HG02981 (cell line): ENCODE results near the gene MRTFB.
A peak's percentile ranks its signal among the peaks of the same experiment; 100 is the strongest.

ENCODE experiments used
- ATAC-seq: cut with Tn5 transposase; IDR thresholded peaks from one replicate; pipeline ENCODE4 v1.9.1; 2021; ENCODE audit warnings: mild to moderate bottlenecking, moderate library complexity; ENCODE audit not compliant: unreplicated experiment

MRTFB gene

DNA sequence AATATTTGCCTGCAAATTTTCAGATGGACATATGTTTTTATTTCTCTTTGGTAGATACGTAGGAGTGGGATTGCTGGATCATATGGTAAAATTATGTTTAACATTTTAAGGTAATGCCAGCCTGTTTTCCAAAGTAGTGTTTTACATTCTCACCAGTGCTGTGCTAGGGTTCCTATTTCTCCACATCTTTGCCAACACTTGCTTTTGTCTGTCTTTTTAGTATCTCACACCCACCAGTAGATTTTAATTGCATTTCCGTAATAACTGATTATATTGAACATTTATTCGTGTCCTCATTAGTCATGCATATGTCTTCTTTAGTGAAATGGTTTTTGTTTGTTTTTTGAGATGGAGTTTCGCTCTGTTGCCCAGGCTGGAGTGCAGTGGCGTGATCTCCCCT lies 58.4 kb downstream of the MRTFB start:
- ATAC-seq: no peak

- peak; percentile 15 for ATAC-seq
Observed at GRCh38 chr16:14131774-14132695, 60.9 kb downstream of the MRTFB start.

GRCh38 chr16:14132696-14133048 lies 61.6 kb downstream of the MRTFB start:
- ATAC-seq: peak; percentile 90

DNA sequence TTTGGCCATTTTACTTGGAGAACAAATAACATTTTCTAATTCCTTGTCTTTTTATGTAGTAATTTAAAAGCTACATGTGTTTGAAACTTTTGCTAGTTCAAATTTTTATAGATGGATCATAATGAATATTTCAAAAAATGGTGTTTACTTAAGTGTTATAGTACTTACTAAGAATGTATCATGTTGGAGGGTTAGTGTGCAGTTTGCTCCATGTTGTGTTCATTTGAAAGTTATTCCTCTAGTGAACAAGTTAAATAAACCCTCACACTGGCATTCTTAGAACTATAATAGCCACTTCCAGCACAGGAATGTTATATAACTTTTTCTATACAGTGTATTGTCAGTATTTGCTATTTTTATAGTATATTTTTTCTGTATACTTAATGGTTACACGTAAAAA lies 62.8 kb downstream of the MRTFB start:
- no peak for ATAC-seq

DNA sequence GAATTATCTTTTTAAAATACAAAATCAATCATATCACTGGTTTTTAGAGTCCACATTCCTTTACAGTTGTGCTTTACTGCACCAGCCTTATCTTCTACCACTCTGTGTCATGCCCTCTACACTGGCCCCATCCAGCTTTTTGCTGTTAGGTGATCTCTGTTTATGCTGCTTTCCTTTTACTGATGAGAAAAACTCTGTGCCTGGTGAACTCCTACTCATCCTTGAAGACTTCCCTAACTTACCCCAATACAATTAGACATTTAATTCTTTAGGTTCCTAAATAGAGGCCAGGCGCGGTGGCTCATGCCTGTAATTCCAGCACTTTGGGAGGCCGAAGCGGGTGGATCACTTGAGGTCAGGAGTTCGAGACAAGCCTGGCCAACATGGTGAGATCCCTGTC lies 64.6 kb downstream of the MRTFB start:
- no peak for ATAC-seq

GRCh38 chr16:14139872-14140271 lies 68.8 kb downstream of the MRTFB start:
- ATAC-seq: no peak

DNA sequence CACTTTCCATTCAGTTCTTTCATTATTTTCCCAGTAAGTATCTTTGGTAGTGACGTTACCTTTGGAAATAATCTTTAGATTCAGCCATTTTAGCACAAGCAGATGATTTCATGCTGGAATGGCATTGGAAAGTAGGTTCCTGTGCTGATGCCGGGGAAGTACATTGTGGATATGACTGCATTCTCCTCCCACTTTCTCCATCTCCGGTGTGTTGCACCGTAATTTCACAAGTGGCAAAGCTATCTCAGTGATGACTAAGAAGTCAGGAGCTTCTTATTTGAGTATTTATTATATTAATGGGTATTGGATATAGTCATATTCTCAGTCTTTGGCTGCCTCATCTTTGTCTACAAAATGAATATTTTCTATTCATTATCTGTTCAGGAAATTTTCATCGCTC lies 69.8 kb downstream of the MRTFB start:
- ATAC-seq: no peak

GRCh38 chr16:14146445-14146844 lies 75.3 kb downstream of the MRTFB start:
- no peak for ATAC-seq

DNA sequence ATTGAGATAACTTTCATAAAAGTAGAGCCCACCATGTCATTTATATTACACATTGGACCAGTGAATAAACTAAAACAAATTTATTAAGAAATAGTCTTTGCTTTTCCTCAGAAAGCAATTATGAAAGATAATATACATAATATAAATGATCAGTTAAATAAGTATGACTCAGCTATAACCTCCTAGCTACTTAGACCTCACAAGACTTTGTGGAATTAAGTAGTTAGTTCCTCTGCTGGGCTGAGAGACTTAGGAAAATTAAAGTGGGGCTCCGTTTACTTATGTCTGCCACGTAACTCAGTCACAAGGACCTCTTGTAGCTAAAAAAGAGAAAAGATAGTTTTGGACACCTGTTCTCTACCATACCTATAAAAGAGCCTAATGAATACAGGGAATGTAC lies 76.9 kb downstream of the MRTFB start:
- ATAC-seq: no peak

DNA sequence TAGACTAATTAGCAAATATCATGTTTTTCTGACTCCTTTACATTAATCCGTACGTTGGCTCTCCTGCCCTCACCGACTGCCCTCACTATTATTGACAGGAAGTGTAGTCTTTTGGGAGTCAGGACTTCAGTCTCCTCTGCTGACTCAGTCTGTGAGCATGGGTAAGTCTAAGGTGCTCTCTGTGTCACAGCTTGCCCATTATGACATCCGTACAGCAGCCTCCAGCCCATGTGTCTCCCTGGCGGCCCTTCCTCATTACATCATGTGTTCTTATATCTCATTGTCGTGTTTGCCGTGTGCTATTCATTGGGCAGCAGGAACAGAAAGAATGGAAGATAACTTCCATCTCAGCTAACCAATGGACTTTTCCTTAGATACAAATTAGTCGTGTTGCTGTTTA lies 77.5 kb downstream of the MRTFB start:
- no peak for ATAC-seq

DNA sequence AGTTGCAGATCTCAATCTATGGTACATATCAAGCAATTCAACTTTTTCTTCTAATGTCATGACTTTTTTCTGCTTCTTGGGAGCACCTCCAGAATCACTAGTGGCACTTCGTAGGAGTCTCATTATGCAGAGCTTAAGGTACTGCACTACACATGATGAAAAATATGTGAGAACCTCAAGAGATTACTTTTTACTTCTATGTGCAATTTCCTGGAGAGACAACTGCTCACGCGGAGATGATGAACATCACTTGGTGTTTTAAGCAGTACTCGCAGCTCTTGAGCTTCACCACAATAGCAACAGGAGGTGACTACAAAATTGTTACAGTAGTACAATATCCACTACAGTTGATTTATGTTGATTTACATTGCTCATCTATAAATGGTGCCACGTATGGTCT lies 79.7 kb downstream of the MRTFB start:
- ATAC-seq: no peak

- ATAC-seq: no peak
Observed at GRCh38 chr16:14151256-14152030, 80.3 kb downstream of the MRTFB start.

DNA sequence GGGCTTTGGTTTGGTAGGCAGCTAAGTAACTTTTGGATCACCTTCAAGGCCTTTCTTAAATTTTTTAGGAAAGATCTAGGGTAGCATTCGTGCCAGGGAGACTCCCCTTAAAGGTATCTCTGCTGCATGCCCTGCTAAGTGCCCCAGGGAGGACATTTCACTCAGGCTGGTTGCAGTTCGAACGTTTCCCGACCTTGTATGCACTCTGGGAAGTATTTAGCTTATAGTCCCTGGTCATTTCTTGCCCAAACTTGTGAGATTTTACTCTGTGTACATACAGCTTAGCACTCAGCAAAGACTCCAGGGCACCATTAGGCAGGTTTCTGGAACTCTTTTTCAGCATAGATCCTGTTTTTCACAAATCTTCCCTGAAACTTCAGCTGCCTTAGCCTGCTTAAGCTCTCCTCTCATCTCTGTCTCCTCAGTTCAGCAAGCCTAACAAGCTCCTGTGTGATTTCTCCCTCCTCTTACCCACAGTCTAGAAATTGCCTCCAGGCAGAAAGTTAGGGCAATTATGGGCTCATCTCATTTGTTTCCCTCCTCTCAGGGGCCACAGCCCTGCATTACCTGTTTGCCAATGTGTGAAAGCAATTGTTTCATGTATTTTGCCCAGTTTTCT lies 84.6 kb downstream of the MRTFB start:
- ATAC-seq: no peak

- ATAC-seq: no peak
Observed at GRCh38 chr16:14164916-14165662, 94.0 kb downstream of the MRTFB start.

- ATAC-seq: no peak
Observed at GRCh38 chr16:14168146-14168545, 97.0 kb downstream of the MRTFB start.

- ATAC-seq: no peak
Observed at GRCh38 chr16:14172200-14172809, 101.2 kb downstream of the MRTFB start.

DNA sequence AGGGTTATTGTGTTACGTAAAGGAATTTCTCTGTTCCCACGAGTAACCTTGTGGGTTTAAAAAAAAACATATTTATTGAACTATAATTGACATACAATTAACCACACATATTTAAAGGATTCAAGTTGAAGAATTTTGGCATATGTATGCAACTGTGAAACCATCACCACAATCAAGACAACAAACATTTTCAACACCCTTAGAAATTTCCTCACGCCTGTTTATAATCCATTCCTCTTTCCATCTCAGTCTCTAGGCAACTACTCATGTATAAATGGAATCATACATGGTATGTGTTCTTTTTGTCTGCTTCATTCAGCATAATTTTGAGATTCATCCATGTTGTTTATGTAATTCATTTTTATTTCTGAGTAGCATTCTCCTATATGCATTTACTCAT lies 104.0 kb downstream of the MRTFB start:
- no peak for ATAC-seq

GRCh38 chr16:14177704-14178103 lies 106.6 kb downstream of the MRTFB start:
- no peak for ATAC-seq

- ATAC-seq: no peak
Observed at GRCh38 chr16:14179116-14179515, 108.0 kb downstream of the MRTFB start.

- ATAC-seq: no peak
Observed at GRCh38 chr16:14180481-14180944, 109.4 kb downstream of the MRTFB start.
